ENCODE data around the gene CD99. TPM values are rescaled to one million over a fixed set of nuclear protein-coding genes. Genes with fewer than 3 reads are reported as not detected.

The CD99 gene
- total and polyA plus RNA-seq, 12 donors = 89.4 to 266 (median 184) TPM

DNA sequence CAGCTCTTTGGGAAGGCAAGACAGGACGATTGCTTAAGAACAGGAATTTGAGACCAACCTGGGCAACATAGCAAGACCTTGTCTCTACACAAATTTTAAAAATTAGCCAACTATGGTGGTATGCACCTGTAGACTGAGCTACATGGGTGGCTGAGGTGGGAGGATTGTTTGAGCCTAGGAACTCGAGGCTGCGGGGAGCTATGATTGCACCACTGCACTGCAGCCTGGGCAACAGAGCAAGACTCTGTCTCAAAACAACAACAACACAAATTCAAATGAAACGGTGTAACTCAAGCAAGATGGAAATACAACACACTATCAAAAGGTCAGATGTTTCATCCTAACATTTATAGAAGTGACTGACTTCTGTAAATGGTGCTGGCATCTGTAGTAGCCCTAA, 97.9 kb downstream of the CD99 start:
- 79 to 83% (median 80%) methylated on average over 4 of the region's 4 CpGs for WGBS, 4 donors
- no peak for DNase-seq
- intact Hi-C loops (cut with DNase I) = no loop called here
- H3K27me3 ChIP-seq = no peaks in the 10 kb centered on the region
- H3K36me3 ChIP-seq (replicated peaks in 1 of 2) = no peaks in the 10 kb centered on the region
- H3K27ac ChIP-seq = no peak overlapping the region
- TF ChIP-seq, protein P1, sequence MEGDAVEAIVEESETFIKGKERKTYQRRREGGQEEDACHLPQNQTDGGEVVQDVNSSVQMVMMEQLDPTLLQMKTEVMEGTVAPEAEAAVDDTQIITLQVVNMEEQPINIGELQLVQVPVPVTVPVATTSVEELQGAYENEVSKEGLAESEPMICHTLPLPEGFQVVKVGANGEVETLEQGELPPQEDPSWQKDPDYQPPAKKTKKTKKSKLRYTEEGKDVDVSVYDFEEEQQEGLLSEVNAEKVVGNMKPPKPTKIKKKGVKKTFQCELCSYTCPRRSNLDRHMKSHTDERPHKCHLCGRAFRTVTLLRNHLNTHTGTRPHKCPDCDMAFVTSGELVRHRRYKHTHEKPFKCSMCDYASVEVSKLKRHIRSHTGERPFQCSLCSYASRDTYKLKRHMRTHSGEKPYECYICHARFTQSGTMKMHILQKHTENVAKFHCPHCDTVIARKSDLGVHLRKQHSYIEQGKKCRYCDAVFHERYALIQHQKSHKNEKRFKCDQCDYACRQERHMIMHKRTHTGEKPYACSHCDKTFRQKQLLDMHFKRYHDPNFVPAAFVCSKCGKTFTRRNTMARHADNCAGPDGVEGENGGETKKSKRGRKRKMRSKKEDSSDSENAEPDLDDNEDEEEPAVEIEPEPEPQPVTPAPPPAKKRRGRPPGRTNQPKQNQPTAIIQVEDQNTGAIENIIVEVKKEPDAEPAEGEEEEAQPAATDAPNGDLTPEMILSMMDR (IDR thresholded peaks at IDR 0.05) = no peak
- no peaks in the 10 kb centered on the region for H3K9me3 ChIP-seq (replicated peaks in 1 of 3)
- no peaks in the 10 kb centered on the region for H3K4me1 ChIP-seq (replicated peaks in 1 of 2)
- H3K4me3 ChIP-seq = no peak overlapping the region

DNA sequence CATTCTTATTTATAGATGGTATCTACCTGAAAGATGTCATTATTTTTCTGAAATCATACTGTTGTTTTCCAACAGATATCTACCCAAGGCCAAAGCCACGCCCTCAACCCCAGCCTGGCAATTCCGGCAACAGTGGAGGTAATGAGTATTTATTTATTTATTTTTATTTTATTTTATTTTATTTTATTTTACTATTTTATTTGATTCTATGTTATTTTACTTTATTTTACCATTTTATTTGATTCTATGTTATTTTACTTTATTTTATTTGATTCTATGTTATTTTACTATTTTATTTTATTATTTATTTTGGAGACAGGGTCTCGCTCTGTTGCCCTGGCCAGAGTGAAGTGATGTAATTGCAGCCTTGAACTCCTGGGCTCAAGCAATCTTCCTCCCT, 98.5 kb downstream of the CD99 start:
- Histone ChIP-seq H3K4me3 (no peak overlapping the region), H3K27me3 (no peaks in the 10 kb centered on the region), H3K9me3 (replicated peaks in 1 of 3) (no peaks in the 10 kb centered on the region), H3K27ac (no peak overlapping the region), H3K4me1 (replicated peaks in 1 of 2) (no peaks in the 10 kb centered on the region), H3K36me3 (replicated peaks in 1 of 2) (no peaks in the 10 kb centered on the region)
- 81 to 94% (median 93%) methylated on average over 3 of the region's 3 CpGs for WGBS, 4 donors
- TF ChIP-seq POLR2A (IDR thresholded peaks at IDR 0.05) = no peak
- TF ChIP-seq, protein P1 (IDR thresholded peaks at IDR 0.05) = no peak
- intact Hi-C loops (cut with DNase I) = no loop called here
- no peak for DNase-seq

Other genes with a start within 250 kb of the CD99 start
- 10 to 100 TPM; 19.9 to 51.4 (median 32.2) TPM for gene DHRSX, start 190.3 kb upstream of the CD99 start, total RNA-seq
- 10 to 100 TPM in 1 of 3 donors, 1 to 10 TPM in 2; 6.4 to 68.6 (median 9.4) TPM for gene DHRSX, start 190.3 kb upstream of the CD99 start, polyA plus RNA-seq
- 10 to 100 TPM; 39.2 to 70.5 (median 50.8) TPM for gene ZBED1, start 190.3 kb upstream of the CD99 start, total RNA-seq
- gene ZBED1, start 190.3 kb upstream of the CD99 start, polyA plus RNA-seq = 10 to 100 TPM; 10.7 to 42.6 (median 12.2) TPM
- gene XG, start 60.7 kb downstream of the CD99 start, total RNA-seq = under 1 TPM in 1 of 9 donors, not detected in 8; 0.06 TPM
- gene XG, start 60.7 kb downstream of the CD99 start, polyA plus RNA-seq = under 1 TPM in 1 of 3 donors, not detected in 2; 0.07 TPM
- 10 to 100 TPM in 1 of 9 donors, 1 to 10 TPM in 6, under 1 TPM in 2; 0.26 to 13.4 (median 2.3) TPM for gene GYG2, start 137.6 kb downstream of the CD99 start, total RNA-seq
- 1 to 10 TPM; 1.4 to 9.7 (median 2.2) TPM for gene GYG2, start 137.6 kb downstream of the CD99 start, polyA plus RNA-seq
- gene ARSD, start 238.0 kb downstream of the CD99 start, total RNA-seq = 10 to 100 TPM; 10.4 to 24.9 (median 19.7) TPM
- 10 to 100 TPM in 2 of 3 donors, 1 to 10 TPM in 1; 9.9 to 13.5 (median 11.5) TPM for gene ARSD, start 238.0 kb downstream of the CD99 start, polyA plus RNA-seq

All from adrenal gland (tissue), 12 donors.